GM19372 (cell line): ENCODE results near the gene ABCA7.
"Not testable (repeated sequence)": the region's sequence is repeated elsewhere in the genome, so short reads cannot be mapped to it uniquely, and the experiment has no call there.

Source experiments
- ATAC-seq: cut with Tn5 transposase; IDR thresholded peaks from one replicate; pipeline ENCODE4 v1.9.1; 2021; ENCODE audit warnings: mild to moderate bottlenecking, low read depth, moderate library complexity; ENCODE audit not compliant: unreplicated experiment

ABCA7 gene

GRCh38 chr19:1114728-1115127, 74.8 kb downstream of the ABCA7 start:
- not testable (repeated sequence) for ATAC-seq
